ENCODE results near the gene EAF2. TPM values are rescaled to one million over a fixed set of nuclear protein-coding genes. Genes with fewer than 3 reads are reported as not detected.

The EAF2 gene
- total RNA-seq, 1 donor from 2014 or later, result 2.4 TPM

DNA sequence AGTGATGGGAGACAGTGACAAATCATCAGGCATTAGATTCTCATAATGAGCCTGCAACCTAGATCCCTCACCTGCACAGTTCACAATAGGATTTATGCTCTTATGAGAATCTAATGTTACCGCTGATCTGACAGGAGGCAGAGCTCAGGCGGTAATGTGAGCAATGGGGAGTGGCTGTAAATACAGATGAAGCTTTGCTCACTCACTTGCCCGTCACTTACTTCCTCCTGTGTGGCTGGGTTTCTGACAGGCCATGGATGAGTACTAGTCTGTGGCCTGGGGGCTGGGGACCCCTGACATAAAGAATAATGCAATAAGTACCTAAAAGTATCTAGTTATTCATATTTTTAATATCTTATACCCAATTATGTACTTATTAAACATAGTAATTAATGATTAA lies 15.8 kb upstream of the EAF2 start:
- H3K27ac Mint-ChIP-seq (ENCODE audit: unreplicated experiment), result no peak overlapping the region
- no peak overlapping the region for H3K4me3 Mint-ChIP-seq (ENCODE audit: unreplicated experiment)
- no peak for DNase-seq (ENCODE audit: extremely low spot score, unreplicated experiment)
- peaks cover 67% of the 10 kb centered on the region for H3K36me3 Mint-ChIP-seq (ENCODE audit: unreplicated experiment)
- peaks cover 10% of the 10 kb centered on the region for H3K9me3 Mint-ChIP-seq (ENCODE audit: unreplicated experiment)
- no peaks in the 10 kb centered on the region for H3K27me3 Mint-ChIP-seq (ENCODE audit: unreplicated experiment)
- TF ChIP-seq, protein P1, sequence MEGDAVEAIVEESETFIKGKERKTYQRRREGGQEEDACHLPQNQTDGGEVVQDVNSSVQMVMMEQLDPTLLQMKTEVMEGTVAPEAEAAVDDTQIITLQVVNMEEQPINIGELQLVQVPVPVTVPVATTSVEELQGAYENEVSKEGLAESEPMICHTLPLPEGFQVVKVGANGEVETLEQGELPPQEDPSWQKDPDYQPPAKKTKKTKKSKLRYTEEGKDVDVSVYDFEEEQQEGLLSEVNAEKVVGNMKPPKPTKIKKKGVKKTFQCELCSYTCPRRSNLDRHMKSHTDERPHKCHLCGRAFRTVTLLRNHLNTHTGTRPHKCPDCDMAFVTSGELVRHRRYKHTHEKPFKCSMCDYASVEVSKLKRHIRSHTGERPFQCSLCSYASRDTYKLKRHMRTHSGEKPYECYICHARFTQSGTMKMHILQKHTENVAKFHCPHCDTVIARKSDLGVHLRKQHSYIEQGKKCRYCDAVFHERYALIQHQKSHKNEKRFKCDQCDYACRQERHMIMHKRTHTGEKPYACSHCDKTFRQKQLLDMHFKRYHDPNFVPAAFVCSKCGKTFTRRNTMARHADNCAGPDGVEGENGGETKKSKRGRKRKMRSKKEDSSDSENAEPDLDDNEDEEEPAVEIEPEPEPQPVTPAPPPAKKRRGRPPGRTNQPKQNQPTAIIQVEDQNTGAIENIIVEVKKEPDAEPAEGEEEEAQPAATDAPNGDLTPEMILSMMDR (IDR thresholded peaks at IDR 0.05), result no peak
- no peaks in the 10 kb centered on the region for H3K4me1 Mint-ChIP-seq (ENCODE audit: unreplicated experiment)

DNA sequence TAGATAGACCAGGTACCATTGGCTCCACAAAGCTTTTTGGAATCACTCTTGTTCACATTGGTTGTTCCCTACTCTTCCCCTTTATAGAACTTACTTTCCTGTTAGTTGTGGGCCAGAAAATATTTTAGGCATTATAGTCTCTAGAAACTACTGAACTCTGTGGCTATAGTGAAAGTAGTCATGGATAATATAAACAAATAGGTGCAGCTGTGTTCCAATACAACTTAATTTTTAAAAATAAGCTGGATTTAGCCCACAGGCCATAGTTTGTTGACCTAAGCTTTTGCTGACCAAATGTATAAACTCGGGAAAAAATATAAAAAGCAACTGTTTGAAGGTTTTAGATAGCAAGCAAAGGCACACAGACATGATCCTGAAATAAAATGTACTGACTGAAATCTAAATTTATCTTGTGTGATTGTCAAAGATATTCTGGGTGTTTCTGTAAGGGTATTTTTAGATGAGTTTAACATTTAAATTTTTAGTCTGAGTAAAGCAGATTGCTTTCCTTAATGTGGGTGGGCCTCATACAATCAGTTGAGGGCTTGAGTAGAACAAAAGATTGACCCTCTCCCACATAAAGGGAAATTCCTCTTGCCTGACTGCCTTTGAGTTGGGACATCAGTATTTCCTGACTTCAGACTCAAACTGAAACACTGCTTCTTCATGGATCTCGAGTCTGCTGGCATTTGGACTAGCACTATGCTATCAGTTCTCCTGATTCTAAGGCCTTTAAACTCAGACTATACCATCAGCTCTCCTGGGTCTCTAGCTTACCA lies 13.4 kb upstream of the EAF2 start:
- H3K27ac Mint-ChIP-seq (ENCODE audit: unreplicated experiment), result no peak overlapping the region
- TF ChIP-seq, protein P1 (IDR thresholded peaks at IDR 0.05), result no peak
- H3K4me3 Mint-ChIP-seq (ENCODE audit: unreplicated experiment), result no peak overlapping the region
- DNase-seq (ENCODE audit: extremely low spot score, unreplicated experiment), result no peak
- H3K4me1 Mint-ChIP-seq (ENCODE audit: unreplicated experiment), result no peaks in the 10 kb centered on the region
- H3K36me3 Mint-ChIP-seq (ENCODE audit: unreplicated experiment), result peaks cover 64% of the 10 kb centered on the region
- H3K27me3 Mint-ChIP-seq (ENCODE audit: unreplicated experiment), result no peaks in the 10 kb centered on the region
- H3K9me3 Mint-ChIP-seq (ENCODE audit: unreplicated experiment), result peaks cover 15% of the 10 kb centered on the region

DNA sequence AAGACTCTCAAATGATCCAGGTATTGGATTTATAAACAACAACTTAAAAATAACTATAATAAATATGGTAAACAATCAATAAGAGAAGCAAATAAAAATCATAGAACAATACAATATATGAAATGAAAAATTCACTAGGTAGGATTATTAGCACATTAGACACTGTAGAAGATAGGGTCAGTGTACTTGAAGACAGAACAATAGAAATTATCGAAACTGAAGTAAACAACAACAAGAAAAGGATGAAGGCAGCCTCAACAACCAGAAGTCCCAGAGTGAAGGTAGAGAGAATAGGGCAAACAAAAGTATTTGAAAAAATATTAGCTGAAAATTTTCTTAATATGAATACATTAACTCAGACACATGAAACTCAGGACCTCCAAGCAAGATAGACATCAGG lies 12.0 kb upstream of the EAF2 start:
- H3K27me3 Mint-ChIP-seq (ENCODE audit: unreplicated experiment), result no peaks in the 10 kb centered on the region
- peaks cover 18% of the 10 kb centered on the region for H3K9me3 Mint-ChIP-seq (ENCODE audit: unreplicated experiment)
- no peaks in the 10 kb centered on the region for H3K4me1 Mint-ChIP-seq (ENCODE audit: unreplicated experiment)
- H3K36me3 Mint-ChIP-seq (ENCODE audit: unreplicated experiment), result peaks cover 62% of the 10 kb centered on the region
- no peak overlapping the region for H3K27ac Mint-ChIP-seq (ENCODE audit: unreplicated experiment)
- TF ChIP-seq, protein P1 (IDR thresholded peaks at IDR 0.05), result no peak
- no peak for DNase-seq (ENCODE audit: extremely low spot score, unreplicated experiment)
- H3K4me3 Mint-ChIP-seq (ENCODE audit: unreplicated experiment), result no peak overlapping the region

DNA sequence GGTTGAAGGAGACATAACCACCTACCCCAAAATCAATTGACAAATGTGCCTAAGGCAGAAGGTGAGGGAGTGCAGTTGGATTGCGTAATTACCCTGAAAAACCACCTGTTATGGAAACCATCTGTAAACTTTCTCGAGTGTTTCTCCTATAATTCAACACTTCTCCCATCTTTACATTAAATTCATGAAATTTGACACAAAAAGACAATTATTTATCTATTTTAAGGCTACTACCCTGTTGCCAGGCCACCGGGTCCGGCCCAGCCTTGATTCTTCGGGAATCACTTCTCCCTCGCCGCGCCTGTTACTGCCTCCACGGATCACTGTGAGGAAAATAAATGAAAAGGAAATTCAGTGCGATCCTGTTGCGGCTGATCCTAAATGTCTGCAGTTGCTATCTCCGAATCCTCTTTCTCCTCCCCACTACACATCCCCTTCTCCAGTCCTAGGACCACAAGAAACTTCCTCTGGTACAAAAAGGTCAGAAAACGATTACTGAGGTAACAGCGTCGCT lies 795 bp upstream of the EAF2 start:
- Mint-ChIP-seq H3K27me3 (ENCODE audit: unreplicated experiment) (peaks cover 9% of the 10 kb centered on the region), H3K27ac (ENCODE audit: unreplicated experiment) (peak overlapping the region; percentile 91), H3K4me1 (ENCODE audit: unreplicated experiment) (peaks cover 21% of the 10 kb centered on the region), H3K9me3 (ENCODE audit: unreplicated experiment) (no peaks in the 10 kb centered on the region), H3K36me3 (ENCODE audit: unreplicated experiment) (peaks cover 3% of the 10 kb centered on the region), H3K4me3 (ENCODE audit: unreplicated experiment) (peak overlapping the region; percentile 89)
- no peak for DNase-seq (ENCODE audit: extremely low spot score, unreplicated experiment)
- TF ChIP-seq, protein P1 (IDR thresholded peaks at IDR 0.05), result no peak

DNA sequence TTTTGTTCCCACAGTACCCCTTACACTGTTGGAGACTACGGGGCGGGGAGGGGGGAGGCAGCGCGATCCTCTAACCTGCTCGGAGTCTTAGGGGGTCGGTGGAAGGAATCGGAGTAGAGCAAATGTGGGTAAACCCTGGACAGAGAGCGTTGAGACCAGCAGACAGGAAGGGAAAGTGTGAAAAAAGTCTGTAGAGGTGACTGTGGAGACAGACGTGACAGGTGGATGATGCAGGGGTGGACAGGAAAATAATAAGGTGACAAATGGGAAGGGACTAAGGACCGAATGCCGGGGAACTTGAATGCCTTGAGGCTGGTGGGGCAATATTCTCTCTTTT lies 424 bp downstream of the EAF2 start:
- TF ChIP-seq, protein P1 (IDR thresholded peaks at IDR 0.05), result no peak
- Mint-ChIP-seq H3K4me3 (ENCODE audit: unreplicated experiment) (peak overlapping the region; percentile 89), H3K27ac (ENCODE audit: unreplicated experiment) (peak overlapping the region; percentile 91), H3K4me1 (ENCODE audit: unreplicated experiment) (peaks cover 21% of the 10 kb centered on the region), H3K36me3 (ENCODE audit: unreplicated experiment) (peaks cover 3% of the 10 kb centered on the region), H3K9me3 (ENCODE audit: unreplicated experiment) (no peaks in the 10 kb centered on the region), H3K27me3 (ENCODE audit: unreplicated experiment) (peaks cover 9% of the 10 kb centered on the region)
- DNase-seq (ENCODE audit: extremely low spot score, unreplicated experiment), result no peak

Data from osteocyte (in vitro differentiated cells).